ENCODE results near the gene HARBI1. TPM values are rescaled to one million over a fixed set of nuclear protein-coding genes. Genes with fewer than 3 reads are reported as not detected.

HARBI1 gene, protein sequence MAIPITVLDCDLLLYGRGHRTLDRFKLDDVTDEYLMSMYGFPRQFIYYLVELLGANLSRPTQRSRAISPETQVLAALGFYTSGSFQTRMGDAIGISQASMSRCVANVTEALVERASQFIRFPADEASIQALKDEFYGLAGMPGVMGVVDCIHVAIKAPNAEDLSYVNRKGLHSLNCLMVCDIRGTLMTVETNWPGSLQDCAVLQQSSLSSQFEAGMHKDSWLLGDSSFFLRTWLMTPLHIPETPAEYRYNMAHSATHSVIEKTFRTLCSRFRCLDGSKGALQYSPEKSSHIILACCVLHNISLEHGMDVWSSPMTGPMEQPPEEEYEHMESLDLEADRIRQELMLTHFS
- 4.7 TPM for total RNA-seq

DNA sequence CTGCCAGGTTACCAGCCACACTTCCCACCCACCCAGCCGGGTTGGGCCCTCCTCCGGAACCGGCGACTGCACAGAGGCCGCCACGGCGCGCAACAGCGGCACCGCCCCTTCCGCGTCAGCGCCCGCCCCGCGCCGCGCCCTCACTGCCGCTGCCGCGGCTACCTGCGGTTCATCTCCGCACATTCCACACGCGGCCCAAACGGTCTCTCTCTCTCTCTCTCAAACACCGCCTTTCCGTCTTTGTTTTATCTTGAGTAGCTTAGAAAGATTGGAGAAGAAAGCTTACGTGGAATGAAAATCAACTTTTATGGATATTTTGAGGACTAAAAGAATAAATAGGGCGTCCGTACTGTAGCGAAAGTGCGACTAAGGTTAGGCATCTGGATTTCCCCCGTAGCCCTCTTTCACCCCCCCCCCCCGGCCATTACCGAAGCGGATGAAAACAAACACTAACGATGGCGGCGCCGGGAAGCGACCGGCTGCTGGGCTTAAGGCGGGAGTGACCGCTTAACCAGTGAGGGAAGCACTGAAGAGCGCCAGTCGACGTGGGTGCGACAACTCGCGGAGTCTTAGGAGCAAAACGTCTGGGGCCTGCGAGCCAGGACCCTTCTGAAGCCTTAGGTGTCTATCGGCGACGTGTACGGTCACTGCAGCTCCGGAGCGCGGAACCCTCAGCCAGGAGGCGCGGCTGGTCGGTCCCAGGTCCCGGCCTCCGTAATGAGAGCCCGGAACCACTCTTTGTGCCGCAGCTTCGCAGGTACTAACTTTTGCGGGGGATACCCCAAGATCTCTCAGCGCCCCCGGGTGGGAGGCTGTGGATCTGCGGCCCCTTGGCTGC lies at the start of gene HARBI1, which contains the start of gene ATG13:
HARBI1 (minus strand) TSS at position 94 of the 838 bp plus-strand sequence. CDS start 990 bp downstream, outside the sequence.
ATG13 (plus strand) TSS at position 420 of the 838 bp plus-strand sequence. CDS start 26,739 bp downstream, outside the sequence.
- peak; percentile 88 for DNase-seq (ENCODE audit: low spot score)

DNA sequence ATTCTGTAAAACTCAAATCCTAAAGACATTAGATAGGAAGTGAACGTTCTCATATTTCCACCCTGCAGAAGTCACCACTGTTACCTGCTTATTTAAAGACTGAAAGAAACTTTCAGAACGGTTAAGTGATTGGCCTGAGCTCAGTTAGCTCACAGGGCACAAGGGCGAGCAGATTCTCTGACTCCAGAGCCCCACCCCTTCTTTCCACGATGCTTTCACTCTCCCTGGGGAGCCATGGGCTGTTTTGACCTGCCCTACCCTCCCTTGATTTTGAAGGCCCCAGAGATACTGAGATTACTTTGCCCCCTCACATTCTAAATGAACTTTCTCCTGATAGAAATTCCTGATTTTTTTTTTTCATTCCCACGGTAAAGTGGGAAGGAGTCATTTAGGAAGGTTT lies 49.5 kb upstream of the HARBI1 start:
- no peak for DNase-seq (ENCODE audit: low spot score)

GRCh38 chr11:46665356-46665755 lies 48.3 kb upstream of the HARBI1 start:
- DNase-seq (ENCODE audit: low spot score), result no peak

- DNase-seq (ENCODE audit: low spot score), result no peak
These were observed 47.6 kb upstream of the HARBI1 start for GRCh38 chr11:46664612-46665011.

DNA sequence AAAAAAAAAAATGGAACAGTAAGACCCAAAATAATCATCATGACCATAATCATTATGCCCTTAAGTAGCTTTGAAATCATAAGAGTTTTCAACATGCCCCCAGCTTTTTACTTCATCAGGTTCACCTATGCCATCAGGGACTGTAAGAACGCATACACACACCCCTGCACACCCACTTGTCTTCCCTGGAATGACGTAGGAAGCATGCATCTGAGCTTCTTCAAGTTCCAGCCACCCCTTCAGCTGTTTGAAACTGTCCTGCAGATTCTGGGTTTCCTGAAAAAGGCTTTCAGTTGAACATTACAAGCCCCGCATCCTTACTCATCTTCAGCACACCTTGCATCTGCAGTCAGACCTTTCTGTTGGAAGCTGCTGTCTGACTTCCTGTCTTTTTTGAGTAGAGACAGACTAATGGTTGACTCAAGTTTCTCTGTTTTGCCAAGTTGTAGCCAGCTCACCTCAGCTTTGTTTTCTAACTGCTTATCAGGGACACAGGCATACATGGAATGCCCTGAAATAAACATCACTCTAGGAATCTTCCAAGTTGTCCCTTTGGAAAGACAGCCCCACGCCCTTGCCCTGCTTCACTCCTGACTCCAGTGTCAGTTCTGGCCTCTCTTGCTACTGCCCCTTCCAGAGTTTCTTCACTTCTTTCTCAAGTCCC lies 46.4 kb upstream of the HARBI1 start:
- DNase-seq (ENCODE audit: low spot score), result no peak

DNA sequence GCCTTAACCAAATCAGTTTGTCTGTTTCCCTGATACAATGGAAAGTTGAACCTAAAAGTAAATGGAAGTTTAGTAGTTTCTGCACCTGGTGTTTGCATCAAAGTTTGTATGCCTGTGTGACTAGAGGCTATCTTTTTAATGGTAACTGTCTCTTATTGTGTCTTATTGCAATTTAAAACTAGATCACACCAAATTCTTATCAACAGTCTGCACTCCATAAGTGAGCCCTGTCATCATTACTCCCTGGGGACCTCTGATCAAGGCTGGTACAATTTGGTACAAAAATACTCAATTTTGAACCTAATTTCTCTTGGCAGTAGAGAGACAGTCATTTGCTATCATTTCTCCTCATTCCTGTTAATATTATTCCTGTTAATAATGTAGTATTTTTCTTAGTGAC lies 45.3 kb upstream of the HARBI1 start:
- DNase-seq (ENCODE audit: low spot score), result no peak

DNA sequence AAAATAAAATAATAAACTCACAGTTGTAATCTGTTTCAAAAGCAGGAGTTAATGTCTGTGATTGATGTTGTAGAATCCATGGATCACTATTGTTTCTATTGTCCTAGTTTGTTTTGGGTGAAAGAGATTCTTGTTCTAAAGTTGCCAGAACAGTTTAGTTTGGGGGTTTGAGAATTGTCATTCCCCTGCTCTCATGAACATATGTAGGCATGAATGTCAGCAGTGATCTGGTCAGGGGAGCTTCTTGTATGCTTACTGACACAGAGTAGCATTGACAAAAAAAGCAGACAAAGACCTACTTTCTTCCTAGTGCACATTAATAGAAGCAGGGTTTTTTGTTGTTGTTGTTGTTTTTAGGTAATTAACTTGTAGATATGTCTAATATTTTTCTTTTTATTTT lies 44.8 kb upstream of the HARBI1 start:
- no peak for DNase-seq (ENCODE audit: low spot score)

DNA sequence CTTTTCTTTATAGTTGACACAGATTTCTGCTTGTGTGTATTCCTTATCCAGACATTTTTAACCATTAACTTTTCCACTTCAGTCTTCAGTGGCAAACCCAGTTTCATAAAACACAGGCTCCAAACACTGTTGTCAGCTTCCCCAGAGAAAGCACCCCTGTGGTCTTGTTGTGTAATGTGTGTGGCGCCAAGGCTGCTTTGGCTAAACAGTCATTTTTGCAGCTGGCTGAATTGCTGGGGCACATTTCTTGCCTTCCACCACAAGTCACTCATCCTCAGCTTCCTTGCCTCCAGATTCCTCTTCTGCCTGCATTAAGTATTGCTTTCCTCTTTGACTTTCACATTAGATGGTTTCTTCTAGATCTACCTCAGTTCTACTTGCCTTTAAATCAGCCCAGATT lies 42.9 kb upstream of the HARBI1 start:
- DNase-seq (ENCODE audit: low spot score), result no peak

DNA sequence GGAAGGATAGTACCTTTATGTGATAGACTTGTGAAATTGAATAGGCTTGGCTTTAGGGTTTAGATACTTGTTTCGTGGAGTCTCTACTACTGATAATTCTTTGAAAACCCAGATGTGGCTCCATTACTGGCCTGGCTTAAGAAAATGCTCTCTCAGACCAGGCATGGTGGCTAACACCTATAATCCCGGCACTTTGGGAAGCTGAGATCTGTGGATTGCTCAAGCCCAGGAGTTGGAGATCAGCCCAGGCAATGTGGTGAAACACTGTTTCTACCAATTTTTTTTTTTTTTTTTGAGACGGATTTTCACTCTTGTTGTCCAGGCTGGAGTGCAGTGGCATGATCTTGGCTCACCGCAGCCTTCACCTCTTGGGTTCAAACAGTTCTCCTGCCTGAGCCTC lies 41.2 kb upstream of the HARBI1 start:
- no peak for DNase-seq (ENCODE audit: low spot score)

- DNase-seq (ENCODE audit: low spot score), result no peak
These were observed 40.2 kb upstream of the HARBI1 start for GRCh38 chr11:46657186-46657585.

GRCh38 chr11:46655631-46656030 lies 38.6 kb upstream of the HARBI1 start:
- DNase-seq (ENCODE audit: low spot score), result no peak

DNA sequence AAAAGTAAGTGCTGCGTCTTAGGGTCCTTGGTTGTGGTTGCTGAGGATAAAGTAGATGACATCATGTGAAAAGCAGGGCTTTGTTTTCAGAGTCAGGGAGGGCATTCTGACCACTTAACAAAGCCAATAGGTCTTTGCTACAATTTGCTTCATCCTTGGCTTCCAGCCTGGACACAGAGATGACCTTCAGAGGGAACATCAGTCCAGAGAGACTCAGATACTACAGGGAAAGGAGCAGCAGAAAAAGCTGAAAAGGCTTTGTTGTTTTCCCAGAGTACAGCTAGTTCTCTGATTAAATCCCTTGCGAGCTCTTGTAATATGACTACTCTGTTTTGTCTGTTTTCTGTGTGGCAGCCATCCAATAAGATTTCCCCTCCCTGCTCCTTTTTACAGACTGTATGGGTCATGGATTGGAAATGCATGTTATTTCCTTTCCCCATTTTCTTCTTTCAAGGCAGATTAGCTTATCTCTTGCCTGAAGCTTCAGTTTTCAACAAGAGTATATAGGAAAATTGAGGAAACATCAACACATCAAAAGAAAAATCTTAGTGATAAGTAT lies 32.2 kb upstream of the HARBI1 start:
- peak; percentile 32 for DNase-seq (ENCODE audit: low spot score)

- DNase-seq (ENCODE audit: low spot score), result no peak
These were observed 27.0 kb upstream of the HARBI1 start for GRCh38 chr11:46643986-46644385.

GRCh38 chr11:46643531-46643930 lies 26.5 kb upstream of the HARBI1 start:
- DNase-seq (ENCODE audit: low spot score), result no peak

- DNase-seq (ENCODE audit: low spot score), result no peak
These were observed 25.8 kb upstream of the HARBI1 start for GRCh38 chr11:46642627-46643335.

- DNase-seq (ENCODE audit: low spot score), result no peak
These were observed 24.6 kb upstream of the HARBI1 start for GRCh38 chr11:46641639-46642038.

DNA sequence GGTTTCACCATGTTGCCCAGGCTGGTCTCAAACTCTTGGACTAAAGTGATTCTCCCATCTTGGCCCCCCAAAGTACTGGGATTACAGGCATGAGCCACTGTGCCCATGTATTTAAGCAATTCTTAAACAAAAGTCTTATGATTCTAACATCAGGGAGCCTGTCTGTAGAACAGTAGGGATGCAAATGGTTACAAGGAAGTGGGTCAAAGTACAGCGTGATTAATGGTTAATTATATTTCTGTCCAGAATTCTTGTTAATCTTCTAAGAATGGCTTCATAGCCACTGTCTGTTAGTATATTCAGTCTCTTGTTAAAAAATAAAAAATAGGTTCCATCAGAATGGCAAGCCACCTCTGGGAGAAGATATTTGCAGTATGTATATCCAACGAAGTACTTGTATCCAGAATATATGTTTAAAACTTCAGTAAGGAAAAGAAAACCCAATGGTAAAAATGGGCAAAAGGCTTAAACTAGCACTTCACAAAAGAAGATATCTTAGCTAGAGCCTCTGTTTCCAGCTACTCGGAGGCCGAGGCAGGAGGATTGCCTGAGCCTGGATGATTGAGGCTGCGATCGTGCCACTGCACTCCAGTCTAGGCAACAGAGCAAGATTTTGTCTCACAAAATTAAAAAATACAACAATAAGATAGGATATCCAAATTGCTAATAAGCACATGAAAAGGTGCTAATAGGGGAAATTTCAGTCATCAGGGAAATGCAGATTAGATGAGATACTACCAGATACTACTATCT lies 23.2 kb upstream of the HARBI1 start:
- no peak for DNase-seq (ENCODE audit: low spot score)

DNA sequence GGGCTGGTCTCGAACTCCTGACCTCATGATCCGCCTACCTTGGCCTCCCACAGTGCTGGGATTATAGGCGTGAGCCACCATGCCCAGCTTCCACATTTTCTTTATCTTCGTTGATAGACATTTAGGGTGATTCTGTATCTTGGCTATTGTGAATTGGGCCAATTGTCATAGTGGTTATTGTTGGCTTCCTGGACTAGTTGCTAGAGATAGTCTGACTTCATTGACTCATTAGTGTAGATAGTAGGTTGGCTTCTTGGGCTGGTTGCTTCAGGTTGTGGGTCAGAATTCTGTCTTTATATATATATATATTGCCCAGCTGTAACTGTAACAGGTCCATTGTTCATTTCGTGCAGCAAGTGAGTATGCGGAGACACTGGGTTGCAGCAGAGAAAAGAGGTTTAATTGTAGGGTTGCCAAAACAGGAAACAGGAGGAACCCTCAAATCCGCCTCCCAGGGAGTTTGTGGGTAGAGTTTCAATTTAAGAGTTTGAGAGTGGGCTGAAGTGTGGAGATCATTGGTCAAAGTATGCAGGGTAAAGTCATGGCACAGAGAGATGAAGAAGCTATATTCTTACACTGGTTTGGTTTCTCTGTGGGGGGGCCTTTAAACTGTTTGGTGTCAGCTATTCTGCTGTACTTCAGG lies 22.3 kb upstream of the HARBI1 start:
- no peak for DNase-seq (ENCODE audit: low spot score)

DNA sequence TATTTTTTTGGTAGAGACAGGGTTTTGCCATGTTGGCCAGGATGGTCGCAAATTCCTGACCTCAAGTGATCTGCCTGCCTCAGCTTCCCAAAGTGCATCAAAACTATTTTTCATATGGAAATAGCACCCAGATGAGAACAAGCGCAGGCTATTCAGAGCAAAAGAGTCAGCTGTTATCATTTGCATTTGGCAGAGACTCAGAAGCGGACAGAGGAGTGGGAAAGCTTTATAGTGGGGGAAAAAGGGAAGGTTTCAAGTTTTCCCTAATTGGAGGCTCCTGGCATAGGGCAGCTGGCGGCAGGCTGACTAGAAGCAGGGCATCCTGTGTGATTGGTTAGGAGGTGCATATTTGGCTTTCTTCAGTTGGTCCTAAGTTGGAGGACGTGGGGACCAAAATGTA lies 20.5 kb upstream of the HARBI1 start:
- DNase-seq (ENCODE audit: low spot score), result no peak

DNA sequence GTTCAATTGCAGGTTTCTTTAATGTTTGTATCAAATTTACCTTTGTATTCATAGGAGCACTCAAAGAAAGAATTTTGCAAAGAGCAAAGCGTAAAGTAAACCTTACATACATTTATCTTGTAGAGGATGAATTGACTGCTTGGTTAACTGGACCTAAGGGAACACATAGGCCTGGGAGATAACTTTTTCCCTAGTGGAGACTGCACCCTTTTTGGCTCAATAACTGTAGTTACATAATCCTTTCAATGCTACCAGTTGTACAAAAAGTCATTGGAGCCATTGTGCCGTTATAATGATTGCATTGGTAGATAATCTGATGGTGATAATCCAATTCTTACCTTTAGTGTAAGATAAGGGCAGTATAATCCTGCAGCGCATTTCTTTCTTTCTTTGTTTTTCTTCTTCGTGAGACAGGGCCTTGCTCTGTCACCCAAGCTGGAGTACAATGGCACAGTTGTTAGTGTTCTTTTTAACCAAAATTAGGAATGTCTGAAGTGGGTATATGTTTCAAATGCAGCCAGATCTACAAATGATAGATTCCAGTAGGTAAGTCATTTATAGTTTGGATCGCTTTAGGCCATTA lies 18.6 kb upstream of the HARBI1 start:
- no peak for DNase-seq (ENCODE audit: low spot score)

All from mucosa of gallbladder (tissue), 1 donor.